HUDEP-2 (cell line): ENCODE data around the gene LRRK1.

Experiments
- DNase-seq, 76 experiments: peaks; one replicate each; lab custom pipeline; 2025; ENCODE audit not compliant: unreplicated experiment in 76 of 76; lab: John Stamatoyannopoulos, UW

The LRRK1 gene

GRCh38 chr15:100918690-100919480 is at the start of gene LRRK1:
Gene LRRK1 (plus strand): TSS chr15:100919357. CDS start chr15:100924633, 5,276 bp downstream.
- DNase-seq, result peak in 3 of 76 experiments; percentile 5 to 18 (median 16)

GRCh38 chr15:100873029-100873677 is 46.0 kb upstream of the LRRK1 start:
- peak in 32 of 76 experiments; percentile 1 to 45 (median 18) for DNase-seq

GRCh38 chr15:100875495-100875894 is 43.7 kb upstream of the LRRK1 start:
- DNase-seq, result no peak

GRCh38 chr15:100875976-100876375 is 43.2 kb upstream of the LRRK1 start:
- no peak for DNase-seq

GRCh38 chr15:100877551-100877950 is 41.6 kb upstream of the LRRK1 start:
- no peak for DNase-seq

GRCh38 chr15:100878130-100878529 is 41.0 kb upstream of the LRRK1 start:
- no peak for DNase-seq

GRCh38 chr15:100878648-100879047 is 40.5 kb upstream of the LRRK1 start:
- DNase-seq, result no peak

GRCh38 chr15:100879061-100879463 is 40.1 kb upstream of the LRRK1 start:
- DNase-seq, result no peak

GRCh38 chr15:100879464-100880138 is 39.6 kb upstream of the LRRK1 start, which contains the start of gene ALDH1A3:
Gene ALDH1A3 (plus strand): TSS chr15:100879831. CDS start chr15:100879908, 77 bp downstream.
- no peak for DNase-seq

- no peak for DNase-seq
Observed at GRCh38 chr15:100880139-100880896, 38.8 kb upstream of the LRRK1 start.

GRCh38 chr15:100880897-100881242 is 38.3 kb upstream of the LRRK1 start:
- no peak for DNase-seq

GRCh38 chr15:100881573-100882336 is 37.4 kb upstream of the LRRK1 start:
- no peak for DNase-seq

GRCh38 chr15:100885116-100885515 is 34.0 kb upstream of the LRRK1 start:
- DNase-seq, result no peak

GRCh38 chr15:100885811-100886210 is 33.3 kb upstream of the LRRK1 start:
- no peak for DNase-seq

GRCh38 chr15:100887211-100887913 is 31.8 kb upstream of the LRRK1 start:
- no peak for DNase-seq

- DNase-seq, result no peak
Observed at GRCh38 chr15:100889385-100890050, 29.6 kb upstream of the LRRK1 start.

- DNase-seq, result no peak
Observed at GRCh38 chr15:100890051-100890720, 29.0 kb upstream of the LRRK1 start.

- DNase-seq, result no peak
Observed at GRCh38 chr15:100890850-100891249, 28.3 kb upstream of the LRRK1 start.
